ENCODE measurements around the gene PFN2.
"Not testable (repeated sequence)": the region's sequence is repeated elsewhere in the genome, so short reads cannot be mapped to it uniquely, and the experiment has no call there.

PFN2 gene

GRCh38 chr3:149968216-149968615 is 2.5 kb downstream of the PFN2 start:
- DNase-seq (ENCODE audit: low spot score), result peak; percentile 45

- peak; percentile 64 for DNase-seq (ENCODE audit: low spot score)
Measured at GRCh38 chr3:149967086-149967685, 3.5 kb downstream of the PFN2 start.

GRCh38 chr3:149965278-149965677 is 5.4 kb downstream of the PFN2 start:
- DNase-seq (ENCODE audit: low spot score), result no peak

GRCh38 chr3:149964291-149964690 is 6.4 kb downstream of the PFN2 start:
- DNase-seq (ENCODE audit: low spot score), result no peak

- DNase-seq (ENCODE audit: low spot score), result no peak
Measured at GRCh38 chr3:149963485-149963884, 7.2 kb downstream of the PFN2 start.

- no peak for DNase-seq (ENCODE audit: low spot score)
Measured at GRCh38 chr3:149959443-149959842, 11.3 kb downstream of the PFN2 start.

GRCh38 chr3:149958171-149958796 is 12.4 kb downstream of the PFN2 start:
- no peak for DNase-seq (ENCODE audit: low spot score)

GRCh38 chr3:149957361-149958125 is 13.2 kb downstream of the PFN2 start:
- no peak for DNase-seq (ENCODE audit: low spot score)

- DNase-seq (ENCODE audit: low spot score), result no peak
Measured at GRCh38 chr3:149955449-149955848, 15.2 kb downstream of the PFN2 start.

GRCh38 chr3:149954812-149955211 is 15.9 kb downstream of the PFN2 start:
- no peak for DNase-seq (ENCODE audit: low spot score)

GRCh38 chr3:149949181-149949580 is 21.5 kb downstream of the PFN2 start:
- DNase-seq (ENCODE audit: low spot score), result no peak

- no peak for DNase-seq (ENCODE audit: low spot score)
Measured at GRCh38 chr3:149947231-149947630, 23.5 kb downstream of the PFN2 start.

GRCh38 chr3:149943966-149944365 is 26.7 kb downstream of the PFN2 start:
- not testable (repeated sequence) for DNase-seq (ENCODE audit: low spot score)

GRCh38 chr3:149942409-149942808 is 28.3 kb downstream of the PFN2 start:
- no peak for DNase-seq (ENCODE audit: low spot score)

- no peak for DNase-seq (ENCODE audit: low spot score)
Measured at GRCh38 chr3:149941946-149942345, 28.7 kb downstream of the PFN2 start.

- DNase-seq (ENCODE audit: low spot score), result no peak
Measured at GRCh38 chr3:149941186-149941585, 29.5 kb downstream of the PFN2 start.

GRCh38 chr3:149938392-149939055 is 32.2 kb downstream of the PFN2 start:
- not testable (repeated sequence) for DNase-seq (ENCODE audit: low spot score)

- DNase-seq (ENCODE audit: low spot score), result peak; percentile 72
Measured at GRCh38 chr3:149936812-149937230, 33.9 kb downstream of the PFN2 start.

GRCh38 chr3:149934524-149934923 is 36.2 kb downstream of the PFN2 start:
- DNase-seq (ENCODE audit: low spot score), result no peak

- no peak for DNase-seq (ENCODE audit: low spot score)
Measured at GRCh38 chr3:149933858-149934257, 36.8 kb downstream of the PFN2 start.

GRCh38 chr3:149933008-149933407 is 37.7 kb downstream of the PFN2 start:
- DNase-seq (ENCODE audit: low spot score), result no peak

GRCh38 chr3:149920119-149920518 is 50.6 kb downstream of the PFN2 start:
- no peak for DNase-seq (ENCODE audit: low spot score)

Measured in SK-N-DZ (cell line).